HepG2 (cell line): Measurements from ENCODE around the gene DNAAF3. TPM values are rescaled to one million over a fixed set of nuclear protein-coding genes. Genes with fewer than 3 reads are reported as not detected.

ENCODE experiments used
- ATAC-seq: fragments of 200-7000 bp; cut with Tn5 transposase; 3 replicates; pipeline ENCODE4 v1.9.1; 2020; ENCODE audit warnings: mild to moderate bottlenecking, moderate library complexity
- BruUV-seq: library from RNA; stranded (reverse); fragments of 400-500 nt; replicated peaks from 2 replicates; lab custom pipeline; 2021; lab: Mats Ljungman, UMichigan
- CTCF ChIA-PET: fragments of 300-600 bp; formaldehyde crosslinking; extraction: SDS; loops from one replicate; lab custom pipeline; 2021; ENCODE audit warnings: low total read pairs, inconsistent platforms, low intra/inter-chr PET ratio; lab: Yijun Ruan, JAX
- POLR2A ChIA-PET: fragments of 350-600 bp; sonication (Branson Sonifier 250); formaldehyde crosslinking; loops from one replicate; lab custom pipeline; 2020; ENCODE audit warnings: antibody characterized with exemption, inconsistent platforms; lab: Yijun Ruan, JAX
- DNase-seq: peaks from one replicate; pipeline ENCODE4 v3.0.0-alpha.2; 2015; ENCODE audit warnings: low spot score
- FAIRE-seq: peaks from 3 replicates; lab custom pipeline; 2011; peaks lifted over from hg19 to GRCh38; lab: Jason Lieb, UNC
- H2AFZ ChIP-seq: one replicate; pipeline ENCODE4 v1.6.1; 2011; ENCODE audit warnings: low read length, inconsistent platforms
- H3K27ac ChIP-seq: fragments of 300-600 bp; 3 replicates; pipeline ENCODE4 v1.8.0; 2011; ENCODE audit warnings: mixed run types, mild to moderate bottlenecking, mixed read lengths, low read length, inconsistent platforms; ENCODE audit not compliant: insufficient read depth; ENCODE audit errors: extremely low read length
- H3K27me3 ChIP-seq, 2 experiments: fragments of 200-600 bp in 1 of 2; 2 replicates in 1 of 2; 3 replicates in 1 of 2; pipeline versions ENCODE4 v1.6.0 to v1.8.0; 2011; ENCODE audit warnings: low read length in 2 of 2, mild to moderate bottlenecking in 2 of 2, moderate library complexity in 2 of 2, inconsistent platforms in 1 of 2; ENCODE audit not compliant: insufficient read depth in 2 of 2, control insufficient read depth in 1 of 2
- H3K36me3 ChIP-seq, 2 experiments: fragments of 200-600 bp in 1 of 2; replicated peaks in 1 of 2; 2 replicates in 1 of 2; 3 replicates in 1 of 2; pipeline versions ENCODE4 v1.5.1 to v1.8.0; 2011; ENCODE audit warnings: low read length in 2 of 2, inconsistent platforms in 1 of 2; ENCODE audit not compliant: insufficient read depth in 2 of 2, control insufficient read depth in 1 of 2
- H3K4me1 ChIP-seq: 2 replicates; pipeline ENCODE4 v1.5.1; 2012; ENCODE audit warnings: low read length, inconsistent platforms; ENCODE audit not compliant: insufficient read depth
- H3K4me2 ChIP-seq: 2 replicates; pipeline ENCODE4 v1.6.0; 2011; ENCODE audit warnings: low read depth, low read length, inconsistent platforms
- H3K4me3 ChIP-seq, 3 experiments: fragments of 200-600 bp in 1 of 3; sonication (generic), shearing (Covaris generic) in 1 of 3; replicated peaks in 1 of 3; 2 replicates each; pipeline ENCODE4 v1.5.1; 2011 to 2016; ENCODE audit warnings: low read length in 3 of 3, inconsistent platforms in 2 of 3, low read depth in 2 of 3, mild to moderate bottlenecking in 2 of 3, control low read depth in 1 of 3, mixed read lengths in 1 of 3; ENCODE audit not compliant: insufficient read depth in 1 of 3
- H3K79me2 ChIP-seq: one replicate; pipeline ENCODE4 v1.6.1; 2011; ENCODE audit warnings: low read length, inconsistent platforms; ENCODE audit not compliant: insufficient read depth
- H3K9ac ChIP-seq: 2 replicates; pipeline ENCODE4 v1.6.0; 2011; ENCODE audit warnings: mild to moderate bottlenecking, low read depth, low read length, inconsistent platforms; ENCODE audit not compliant: insufficient read depth
- H3K9me3 ChIP-seq: 2 replicates; pipeline ENCODE4 v1.5.1; 2012; ENCODE audit warnings: mild to moderate bottlenecking, low read length
- H4K20me1 ChIP-seq: 2 replicates; pipeline ENCODE4 v1.6.0; 2011; ENCODE audit warnings: inconsistent platforms, mild to moderate bottlenecking, low read length, moderate library complexity; ENCODE audit not compliant: insufficient read depth
- ARNTL ChIP-seq: sonication (generic); formaldehyde crosslinking; IDR thresholded peaks from 2 replicates; pipeline ENCODE4 v1.4.0; 2020; ENCODE audit warnings: mild to moderate bottlenecking, missing genetic modification reagents
- ATF1 ChIP-seq: IDR thresholded peaks from 2 replicates; pipeline ENCODE4 v1.6.1; 2016; ENCODE audit warnings: mild to moderate bottlenecking, control low read depth
- BCL3 ChIP-seq: sonication (generic); formaldehyde crosslinking; IDR thresholded peaks from 2 replicates; pipeline ENCODE4 v1.5.1; 2020; ENCODE audit warnings: mild to moderate bottlenecking, missing genetic modification reagents, moderate library complexity
- BHLHE40 ChIP-seq: IDR thresholded peaks from 2 replicates; pipeline ENCODE4 v1.6.1; 2011; ENCODE audit warnings: low read length, improper control_type of control experiment
- BORCS8-MEF2B ChIP-seq: sonication (generic); formaldehyde crosslinking; IDR thresholded peaks from 2 replicates; pipeline ENCODE4 v1.8.0; 2022; ENCODE audit warnings: mild to moderate bottlenecking, missing genetic modification reagents
- CEBPG ChIP-seq: IDR thresholded peaks from 2 replicates; pipeline ENCODE4 v1.6.1; 2016
- EEA1 ChIP-seq: sonication (generic); formaldehyde crosslinking; IDR thresholded peaks from 2 replicates; pipeline ENCODE4 v1.5.1; 2020; ENCODE audit warnings: mild to moderate bottlenecking, missing genetic modification reagents, borderline replicate concordance
- PPARG ChIP-seq: conservative IDR thresholded peaks from 2 replicates; pipeline ENCODE4 v1.6.1; 2016; ENCODE audit warnings: missing biosample characterization, missing genetic modification reagents
- SOX5 ChIP-seq: IDR thresholded peaks from 2 replicates; pipeline ENCODE4 v1.6.1; 2016; ENCODE audit warnings: borderline replicate concordance
- YEATS4 ChIP-seq: sonication (generic); formaldehyde crosslinking; IDR thresholded peaks from 2 replicates; pipeline ENCODE4 v1.4.0; 2020; ENCODE audit warnings: missing genetic modification reagents, borderline replicate concordance
- ZBTB33 ChIP-seq: sonication (generic); formaldehyde crosslinking; IDR thresholded peaks from 2 replicates; pipeline ENCODE4 v1.4.0; 2020; ENCODE audit warnings: missing genetic modification reagents
- WGBS: methylation state at CpG from one replicate; pipeline ENCODE4 v1.1.6; 2017; ENCODE audit warnings: low lambda C conversion rate; 5-methylcytosine and 5-hydroxymethylcytosine counted together
- in situ Hi-C: cut with HindIII; loops from 2 replicates; pipeline ENCODE4 v1.10.0; 2017; ENCODE audit warnings: low pct_unique_long_range_greater_than_20kb; ENCODE audit not compliant: extremely low pct_ligation_motif_present
- intact Hi-C: fragments of 100-400 bp; cut with micrococcal nuclease; formaldehyde crosslinking; loops from one replicate; pipeline ENCODE4 v1.10.0; 2022; ENCODE audit not compliant: unreplicated experiment
- polyA plus RNA-seq, 8 experiments: library from polyadenylated mRNA; depleted of rRNA in 3 of 8; stranded (reverse) in 7 of 8; unstranded in 1 of 8; fragments of >200 nt; fragmentation: Illumina TruSeq in 4 of 8; extraction: Trizol in 4 of 8; gene quantifications; 2 replicates each; pipeline versions ENCODE4 v1.2.1 to v1.2.3, GENCODE V29; 2011 to 2016; ENCODE audit warnings: low read depth in 4 of 8, missing spikeins in 1 of 8, mixed read lengths in 1 of 8; ENCODE audit not compliant: insufficient read depth in 1 of 8
- total RNA-seq, 5 experiments: library from RNA; depleted of rRNA; stranded (reverse); fragments of >200 nt; fragmentation: Illumina TruSeq; extraction: Trizol; gene quantifications; 2 replicates each; pipeline ENCODE4 v1.2.3, GENCODE V29; 2016; ENCODE audit warnings: low read depth in 1 of 5
- TF ChIP-seq, protein P1 (sequence below): sonication (generic); formaldehyde crosslinking; IDR thresholded peaks from 2 replicates; pipeline ENCODE4 v1.4.0; 2020; ENCODE audit warnings: missing genetic modification reagents, borderline replicate concordance

DNAAF3 gene
- total and polyA plus RNA-seq, 2 of the 13 experiments (the other 11 are each of a cell fraction or from before 2014, with no cell fraction given), result 0.30 to 0.40 TPM

GRCh38 chr19:55179606-55180484 is 13.4 kb upstream of the DNAAF3 start, which contains the start of gene SYT5:
Gene SYT5, minus strand, starts transcription at chr19:55180289. Its CDS starts 1,248 bp downstream, at chr19:55179041.
- ChIA-PET CTCF (no interaction called here), POLR2A (interaction anchor here (1.1 to 2.8 kb wide), 2 partner anchors 27 to 36 kb away, joined by 4 to 9 read pairs; no protein-coding TSS in a partner anchor)
- Histone ChIP-seq H3K4me1 (peaks cover 15% of the 10 kb centered on the region), H3K79me2 (no peaks in the 10 kb centered on the region), H3K9ac (no peak within 1 kb of the TSS), H3K27ac (no peak within 1 kb of the TSS), H4K20me1 (peaks cover 13% of the 10 kb centered on the region; the same call in 1 of the 2 replicates), H2AFZ (no peak within 1 kb of the TSS), H3K36me3 (peaks cover 0 to 4% of the 10 kb centered on the region in 2 experiments; a peak in 3 of 5 replicates), H3K27me3 (peaks cover 3 to 31% of the 10 kb centered on the region in 2 experiments; a peak in 4 of 5 replicates), H3K4me3 (peak within 1 kb of the TSS in 2 of 3 experiments; percentile 15 to 62; a peak in 2 of 6 replicates), H3K9me3 (no peaks in the 10 kb centered on the region), H3K4me2 (peak within 1 kb of the TSS; percentile 84)
- no TSS peak for BruUV-seq
- in situ Hi-C loops (no loop called here), intact Hi-C loops (no loop called here)
- ATAC-seq, result peak; percentile 56
- no peak for DNase-seq
- 58% methylated on average over 27 of the region's 68 CpGs for WGBS
- FAIRE-seq, result no peak
- TF ChIP-seq BORCS8-MEF2B (CRISPR knock-in tag) (peak; percentile 63; the same call in 1 of the 2 replicates), SOX5 (CRISPR knock-in tag) (no peak), EEA1 (CRISPR knock-in tag) (0 out of 2 replicates have a peak, but pooled peaks have one; percentile 38), BHLHE40 (peak; percentile 84), PPARG (0 out of 2 replicates have a peak, but pooled peaks have one; percentile 41), ARNTL (peak; percentile 21; the same call in 1 of the 2 replicates), CEBPG (CRISPR knock-in tag) (no peak), YEATS4 (CRISPR knock-in tag) (peak; percentile 22; the same call in 1 of the 2 replicates), BCL3 (CRISPR knock-in tag) (0 out of 2 replicates have a peak, but pooled peaks have one; percentile 49), ZBTB33 (CRISPR knock-in tag) (peak; percentile 76), ATF1 (CRISPR knock-in tag) (no peak)
- TF ChIP-seq, protein P1, sequence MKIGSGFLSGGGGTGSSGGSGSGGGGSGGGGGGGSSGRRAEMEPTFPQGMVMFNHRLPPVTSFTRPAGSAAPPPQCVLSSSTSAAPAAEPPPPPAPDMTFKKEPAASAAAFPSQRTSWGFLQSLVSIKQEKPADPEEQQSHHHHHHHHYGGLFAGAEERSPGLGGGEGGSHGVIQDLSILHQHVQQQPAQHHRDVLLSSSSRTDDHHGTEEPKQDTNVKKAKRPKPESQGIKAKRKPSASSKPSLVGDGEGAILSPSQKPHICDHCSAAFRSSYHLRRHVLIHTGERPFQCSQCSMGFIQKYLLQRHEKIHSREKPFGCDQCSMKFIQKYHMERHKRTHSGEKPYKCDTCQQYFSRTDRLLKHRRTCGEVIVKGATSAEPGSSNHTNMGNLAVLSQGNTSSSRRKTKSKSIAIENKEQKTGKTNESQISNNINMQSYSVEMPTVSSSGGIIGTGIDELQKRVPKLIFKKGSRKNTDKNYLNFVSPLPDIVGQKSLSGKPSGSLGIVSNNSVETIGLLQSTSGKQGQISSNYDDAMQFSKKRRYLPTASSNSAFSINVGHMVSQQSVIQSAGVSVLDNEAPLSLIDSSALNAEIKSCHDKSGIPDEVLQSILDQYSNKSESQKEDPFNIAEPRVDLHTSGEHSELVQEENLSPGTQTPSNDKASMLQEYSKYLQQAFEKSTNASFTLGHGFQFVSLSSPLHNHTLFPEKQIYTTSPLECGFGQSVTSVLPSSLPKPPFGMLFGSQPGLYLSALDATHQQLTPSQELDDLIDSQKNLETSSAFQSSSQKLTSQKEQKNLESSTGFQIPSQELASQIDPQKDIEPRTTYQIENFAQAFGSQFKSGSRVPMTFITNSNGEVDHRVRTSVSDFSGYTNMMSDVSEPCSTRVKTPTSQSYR (CRISPR knock-in tag), result peak; percentile 31; the same call in 1 of the 2 replicates
